HepG2 (cell line): Measurements from ENCODE around the gene PLA2G12A. TPM values are rescaled to one million over a fixed set of nuclear protein-coding genes. Genes with fewer than 3 reads are reported as not detected.

ENCODE experiments used
- ATAC-seq: fragments of 200-7000 bp; cut with Tn5 transposase; 3 replicates; pipeline ENCODE4 v1.9.1; 2020; ENCODE audit warnings: mild to moderate bottlenecking, moderate library complexity
- BruUV-seq: library from RNA; stranded (reverse); fragments of 400-500 nt; replicated peaks from 2 replicates; lab custom pipeline; 2021; lab: Mats Ljungman, UMichigan
- CTCF ChIA-PET: fragments of 300-600 bp; formaldehyde crosslinking; extraction: SDS; loops from one replicate; lab custom pipeline; 2021; ENCODE audit warnings: low total read pairs, inconsistent platforms, low intra/inter-chr PET ratio; lab: Yijun Ruan, JAX
- POLR2A ChIA-PET: fragments of 350-600 bp; sonication (Branson Sonifier 250); formaldehyde crosslinking; loops from one replicate; lab custom pipeline; 2020; ENCODE audit warnings: antibody characterized with exemption, inconsistent platforms; lab: Yijun Ruan, JAX
- DNase-seq: peaks from one replicate; pipeline ENCODE4 v3.0.0-alpha.2; 2015; ENCODE audit warnings: low spot score
- FAIRE-seq: peaks from 3 replicates; lab custom pipeline; 2011; peaks lifted over from hg19 to GRCh38; lab: Jason Lieb, UNC
- H2AFZ ChIP-seq: one replicate; pipeline ENCODE4 v1.6.1; 2011; ENCODE audit warnings: low read length, inconsistent platforms
- H3K27ac ChIP-seq: fragments of 300-600 bp; 3 replicates; pipeline ENCODE4 v1.8.0; 2011; ENCODE audit warnings: mixed run types, mild to moderate bottlenecking, mixed read lengths, low read length, inconsistent platforms; ENCODE audit not compliant: insufficient read depth; ENCODE audit errors: extremely low read length
- H3K27me3 ChIP-seq, 2 experiments: fragments of 200-600 bp in 1 of 2; 2 replicates in 1 of 2; 3 replicates in 1 of 2; pipeline versions ENCODE4 v1.6.0 to v1.8.0; 2011; ENCODE audit warnings: low read length in 2 of 2, mild to moderate bottlenecking in 2 of 2, moderate library complexity in 2 of 2, inconsistent platforms in 1 of 2; ENCODE audit not compliant: insufficient read depth in 2 of 2, control insufficient read depth in 1 of 2
- H3K36me3 ChIP-seq, 2 experiments: fragments of 200-600 bp in 1 of 2; replicated peaks in 1 of 2; 2 replicates in 1 of 2; 3 replicates in 1 of 2; pipeline versions ENCODE4 v1.5.1 to v1.8.0; 2011; ENCODE audit warnings: low read length in 2 of 2, inconsistent platforms in 1 of 2; ENCODE audit not compliant: insufficient read depth in 2 of 2, control insufficient read depth in 1 of 2
- H3K4me1 ChIP-seq: 2 replicates; pipeline ENCODE4 v1.5.1; 2012; ENCODE audit warnings: low read length, inconsistent platforms; ENCODE audit not compliant: insufficient read depth
- H3K4me2 ChIP-seq: 2 replicates; pipeline ENCODE4 v1.6.0; 2011; ENCODE audit warnings: low read depth, low read length, inconsistent platforms
- H3K4me3 ChIP-seq, 3 experiments: fragments of 200-600 bp in 1 of 3; sonication (generic), shearing (Covaris generic) in 1 of 3; replicated peaks in 1 of 3; 2 replicates each; pipeline ENCODE4 v1.5.1; 2011 to 2016; ENCODE audit warnings: low read length in 3 of 3, inconsistent platforms in 2 of 3, low read depth in 2 of 3, mild to moderate bottlenecking in 2 of 3, control low read depth in 1 of 3, mixed read lengths in 1 of 3; ENCODE audit not compliant: insufficient read depth in 1 of 3
- H3K79me2 ChIP-seq: one replicate; pipeline ENCODE4 v1.6.1; 2011; ENCODE audit warnings: low read length, inconsistent platforms; ENCODE audit not compliant: insufficient read depth
- H3K9ac ChIP-seq: 2 replicates; pipeline ENCODE4 v1.6.0; 2011; ENCODE audit warnings: mild to moderate bottlenecking, low read depth, low read length, inconsistent platforms; ENCODE audit not compliant: insufficient read depth
- H3K9me3 ChIP-seq: 2 replicates; pipeline ENCODE4 v1.5.1; 2012; ENCODE audit warnings: mild to moderate bottlenecking, low read length
- H4K20me1 ChIP-seq: 2 replicates; pipeline ENCODE4 v1.6.0; 2011; ENCODE audit warnings: inconsistent platforms, mild to moderate bottlenecking, low read length, moderate library complexity; ENCODE audit not compliant: insufficient read depth
- BORCS8-MEF2B ChIP-seq: sonication (generic); formaldehyde crosslinking; IDR thresholded peaks from 2 replicates; pipeline ENCODE4 v1.8.0; 2022; ENCODE audit warnings: mild to moderate bottlenecking, missing genetic modification reagents
- MLLT10 ChIP-seq: sonication (generic); formaldehyde crosslinking; IDR thresholded peaks from 2 replicates; pipeline ENCODE4 v1.4.0; 2020; ENCODE audit warnings: missing genetic modification reagents
- NR3C1 ChIP-seq: sonication (generic); formaldehyde crosslinking; IDR thresholded peaks from 2 replicates; pipeline ENCODE4 v1.4.0; 2020; ENCODE audit warnings: missing genetic modification reagents
- SAFB2 ChIP-seq: sonication (generic); formaldehyde crosslinking; IDR thresholded peaks from 2 replicates; pipeline ENCODE4 v1.5.1; 2020; ENCODE audit warnings: missing genetic modification reagents, low read depth, mild to moderate bottlenecking, borderline replicate concordance
- ZBTB21 ChIP-seq: sonication (generic); formaldehyde crosslinking; IDR thresholded peaks from 2 replicates; pipeline ENCODE4 v1.4.0; 2020; ENCODE audit warnings: missing genetic modification reagents
- ZNF10 ChIP-seq: sonication (generic); formaldehyde crosslinking; IDR thresholded peaks from 2 replicates; pipeline ENCODE4 v1.4.0; 2020; ENCODE audit warnings: mild to moderate bottlenecking, low read depth, missing genetic modification reagents, borderline replicate concordance
- ZNF660 ChIP-seq: sonication (generic); formaldehyde crosslinking; IDR thresholded peaks from 2 replicates; pipeline ENCODE4 v1.5.1; 2020; ENCODE audit warnings: mild to moderate bottlenecking, low read depth, missing genetic modification reagents, borderline replicate concordance
- in situ Hi-C: cut with HindIII; loops from 2 replicates; pipeline ENCODE4 v1.10.0; 2017; ENCODE audit warnings: low pct_unique_long_range_greater_than_20kb; ENCODE audit not compliant: extremely low pct_ligation_motif_present
- intact Hi-C: fragments of 100-400 bp; cut with micrococcal nuclease; formaldehyde crosslinking; loops from one replicate; pipeline ENCODE4 v1.10.0; 2022; ENCODE audit not compliant: unreplicated experiment
- polyA plus RNA-seq, 8 experiments: library from polyadenylated mRNA; depleted of rRNA in 3 of 8; stranded (reverse) in 7 of 8; unstranded in 1 of 8; fragments of >200 nt; fragmentation: Illumina TruSeq in 4 of 8; extraction: Trizol in 4 of 8; gene quantifications; 2 replicates each; pipeline versions ENCODE4 v1.2.1 to v1.2.3, GENCODE V29; 2011 to 2016; ENCODE audit warnings: low read depth in 4 of 8, missing spikeins in 1 of 8, mixed read lengths in 1 of 8; ENCODE audit not compliant: insufficient read depth in 1 of 8
- total RNA-seq, 5 experiments: library from RNA; depleted of rRNA; stranded (reverse); fragments of >200 nt; fragmentation: Illumina TruSeq; extraction: Trizol; gene quantifications; 2 replicates each; pipeline ENCODE4 v1.2.3, GENCODE V29; 2016; ENCODE audit warnings: low read depth in 1 of 5
- TF ChIP-seq, protein P1 (sequence below): sonication (generic); formaldehyde crosslinking; IDR thresholded peaks from 2 replicates; pipeline ENCODE4 v1.5.0; 2020; ENCODE audit warnings: mild to moderate bottlenecking, missing genetic modification reagents, borderline replicate concordance

PLA2G12A gene
- total and polyA plus RNA-seq, 2 of the 13 experiments (the other 11 are each of a cell fraction or from before 2014, with no cell fraction given): 61.2 to 64.0 TPM

DNA sequence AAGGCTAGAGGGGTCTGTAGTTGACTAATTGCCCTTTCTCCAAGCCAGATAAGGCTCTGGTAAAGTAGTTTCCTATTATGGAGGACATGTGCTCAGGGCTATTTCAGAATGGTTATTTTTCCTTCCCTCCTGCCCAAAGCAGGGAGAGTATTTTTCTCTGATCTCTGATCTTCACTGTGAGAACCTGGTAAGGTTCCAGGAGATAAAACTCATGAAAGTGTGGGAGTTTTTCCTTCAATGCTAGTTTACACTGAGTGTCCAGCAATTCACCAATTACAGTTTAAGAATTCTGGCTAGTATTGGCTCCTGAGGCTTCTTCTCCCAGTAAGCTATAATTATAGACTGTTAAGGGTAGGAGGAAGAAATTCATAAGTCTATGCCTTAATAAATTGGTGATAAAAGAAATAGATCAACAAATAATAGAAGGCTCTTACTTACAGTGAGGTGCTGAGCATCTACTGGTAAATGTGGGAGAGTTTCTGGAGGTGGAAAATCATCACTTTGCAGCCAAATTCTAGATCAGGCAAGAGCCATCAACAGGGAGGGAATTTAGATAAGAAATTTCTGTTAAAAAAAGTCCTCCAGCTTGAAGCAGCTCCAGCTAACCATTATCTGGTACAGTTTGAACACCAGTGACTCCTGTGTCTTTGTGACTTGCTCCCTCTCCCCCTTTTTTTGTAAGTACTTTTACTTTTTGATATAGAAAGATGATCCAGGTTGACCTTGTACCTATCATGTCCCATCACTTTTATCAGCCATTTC, 57.5 kb downstream of the PLA2G12A start:
- POLR2A ChIA-PET: no interaction called here
- H3K4me1 ChIP-seq: peaks cover 4% of the 10 kb centered on the region; the same call in 1 of the 2 replicates
- no peaks in the 10 kb centered on the region for H3K36me3 ChIP-seq
- DNase-seq (no peak), FAIRE-seq (no peak)
- no peak overlapping the region for H3K9ac ChIP-seq
- H3K27ac ChIP-seq: no peak overlapping the region
- no peak overlapping the region for H2AFZ ChIP-seq
- no TSS peak for BruUV-seq
- no peak overlapping the region for H3K4me3 ChIP-seq
- no peak overlapping the region for H3K4me2 ChIP-seq
- TF ChIP-seq BORCS8-MEF2B (CRISPR knock-in tag): no peak
- no peak for TF ChIP-seq ZNF660 (CRISPR knock-in tag)
- TF ChIP-seq, protein P1, sequence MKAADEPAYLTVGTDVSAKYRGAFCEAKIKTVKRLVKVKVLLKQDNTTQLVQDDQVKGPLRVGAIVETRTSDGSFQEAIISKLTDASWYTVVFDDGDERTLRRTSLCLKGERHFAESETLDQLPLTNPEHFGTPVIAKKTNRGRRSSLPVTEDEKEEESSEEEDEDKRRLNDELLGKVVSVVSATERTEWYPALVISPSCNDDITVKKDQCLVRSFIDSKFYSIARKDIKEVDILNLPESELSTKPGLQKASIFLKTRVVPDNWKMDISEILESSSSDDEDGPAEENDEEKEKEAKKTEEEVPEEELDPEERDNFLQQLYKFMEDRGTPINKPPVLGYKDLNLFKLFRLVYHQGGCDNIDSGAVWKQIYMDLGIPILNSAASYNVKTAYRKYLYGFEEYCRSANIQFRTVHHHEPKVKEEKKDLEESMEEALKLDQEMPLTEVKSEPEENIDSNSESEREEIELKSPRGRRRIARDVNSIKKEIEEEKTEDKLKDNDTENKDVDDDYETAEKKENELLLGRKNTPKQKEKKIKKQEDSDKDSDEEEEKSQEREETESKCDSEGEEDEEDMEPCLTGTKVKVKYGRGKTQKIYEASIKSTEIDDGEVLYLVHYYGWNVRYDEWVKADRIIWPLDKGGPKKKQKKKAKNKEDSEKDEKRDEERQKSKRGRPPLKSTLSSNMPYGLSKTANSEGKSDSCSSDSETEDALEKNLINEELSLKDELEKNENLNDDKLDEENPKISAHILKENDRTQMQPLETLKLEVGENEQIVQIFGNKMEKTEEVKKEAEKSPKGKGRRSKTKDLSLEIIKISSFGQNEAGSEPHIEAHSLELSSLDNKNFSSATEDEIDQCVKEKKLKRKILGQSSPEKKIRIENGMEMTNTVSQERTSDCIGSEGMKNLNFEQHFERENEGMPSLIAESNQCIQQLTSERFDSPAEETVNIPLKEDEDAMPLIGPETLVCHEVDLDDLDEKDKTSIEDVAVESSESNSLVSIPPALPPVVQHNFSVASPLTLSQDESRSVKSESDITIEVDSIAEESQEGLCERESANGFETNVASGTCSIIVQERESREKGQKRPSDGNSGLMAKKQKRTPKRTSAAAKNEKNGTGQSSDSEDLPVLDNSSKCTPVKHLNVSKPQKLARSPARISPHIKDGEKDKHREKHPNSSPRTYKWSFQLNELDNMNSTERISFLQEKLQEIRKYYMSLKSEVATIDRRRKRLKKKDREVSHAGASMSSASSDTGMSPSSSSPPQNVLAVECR: no peak
- no peak for TF ChIP-seq ZBTB21 (CRISPR knock-in tag)
- no peak for TF ChIP-seq MLLT10 (CRISPR knock-in tag)
- TF ChIP-seq NR3C1 (CRISPR knock-in tag): no peak
- no peak for TF ChIP-seq SAFB2 (CRISPR knock-in tag)
- TF ChIP-seq ZNF10: no peak
- TF ChIP-seq, all 625 proteins: peak for 0
- intact Hi-C loops (no loop called here), in situ Hi-C loops (no loop called here)
- no peaks in the 10 kb centered on the region for H3K79me2 ChIP-seq
- H3K9me3 ChIP-seq: no peaks in the 10 kb centered on the region
- CTCF ChIA-PET: no interaction called here
- no peaks in the 10 kb centered on the region for H3K27me3 ChIP-seq
- no peaks in the 10 kb centered on the region for H4K20me1 ChIP-seq
- no peak for ATAC-seq
